GM19395 (cell line): ENCODE results near the gene FADS1.

Source experiments
- ATAC-seq: cut with Tn5 transposase; IDR thresholded peaks from one replicate; pipeline ENCODE4 v1.9.1; 2021; ENCODE audit warnings: mild to moderate bottlenecking, moderate library complexity; ENCODE audit not compliant: unreplicated experiment

Gene FADS1

GRCh38 chr11:61778920-61779650 lies 37.7 kb downstream of the FADS1 start:
- no peak for ATAC-seq

GRCh38 chr11:61778357-61778886 lies 38.4 kb downstream of the FADS1 start:
- ATAC-seq: no peak

DNA sequence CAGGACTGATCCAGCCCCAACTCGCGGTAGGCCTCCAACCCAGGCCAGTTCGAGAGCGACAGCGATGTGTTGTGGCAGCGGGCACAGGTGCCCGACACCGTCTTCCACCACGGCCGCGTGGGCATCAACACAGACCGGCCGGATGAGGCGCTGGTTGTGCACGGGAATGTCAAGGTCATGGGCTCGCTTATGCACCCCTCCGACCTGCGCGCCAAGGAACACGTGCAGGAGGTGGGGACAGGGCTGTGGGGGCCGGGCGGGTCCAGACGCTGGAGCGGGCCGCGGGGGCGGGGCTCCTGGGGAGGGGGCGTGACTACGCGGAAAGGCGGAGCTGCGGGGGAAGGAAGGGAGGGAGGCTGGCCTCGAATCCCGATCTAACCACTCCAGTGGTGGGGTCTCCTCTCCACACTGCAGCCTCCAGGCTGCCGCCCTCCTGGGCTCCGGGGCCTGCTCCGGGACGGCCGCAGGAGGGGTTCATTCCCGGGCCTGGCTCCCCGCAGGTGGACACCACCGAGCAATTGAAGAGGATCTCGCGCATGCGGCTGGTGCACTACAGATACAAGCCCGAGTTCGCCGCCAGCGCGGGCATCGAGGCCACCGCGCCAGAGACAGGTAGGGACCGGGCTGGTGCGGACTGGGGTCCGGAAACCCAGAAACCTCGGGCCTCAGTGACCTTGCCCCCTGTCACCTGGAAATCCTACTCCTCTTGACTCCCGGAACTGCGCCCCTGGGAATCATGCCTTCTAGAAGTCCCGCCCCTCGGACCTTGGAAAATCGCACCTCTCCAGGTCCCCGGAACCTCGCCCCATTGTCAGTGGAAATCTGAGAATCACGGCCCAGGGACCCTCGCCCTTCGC lies 39.3 kb downstream of the FADS1 start:
- no peak for ATAC-seq

DNA sequence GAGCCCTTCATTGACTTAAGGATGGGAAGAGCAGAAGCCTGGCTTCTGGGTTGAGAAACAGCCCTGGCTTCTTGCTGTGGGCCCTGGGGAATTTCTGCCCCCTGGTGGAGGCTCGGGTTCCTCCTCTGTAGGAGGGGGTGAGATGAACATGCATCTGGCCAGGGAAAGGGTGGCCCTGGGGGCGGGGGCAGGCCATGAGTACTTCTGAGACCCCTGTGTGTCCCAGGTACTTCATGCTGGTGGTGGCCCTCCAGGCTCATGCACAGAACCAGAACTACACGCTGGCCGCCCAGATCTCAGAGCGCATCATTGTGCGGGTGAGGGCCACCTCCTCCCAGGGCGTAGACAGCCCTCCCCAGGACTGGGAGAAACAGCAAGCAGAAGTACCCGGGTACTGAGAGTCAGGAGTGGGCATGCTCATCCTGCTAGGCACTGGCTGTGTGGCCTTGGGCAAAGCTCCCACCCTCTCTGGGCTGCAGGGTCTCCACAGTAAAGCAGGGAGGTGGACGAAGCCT lies 40.2 kb downstream of the FADS1 start:
- ATAC-seq: peak; percentile 60

DNA sequence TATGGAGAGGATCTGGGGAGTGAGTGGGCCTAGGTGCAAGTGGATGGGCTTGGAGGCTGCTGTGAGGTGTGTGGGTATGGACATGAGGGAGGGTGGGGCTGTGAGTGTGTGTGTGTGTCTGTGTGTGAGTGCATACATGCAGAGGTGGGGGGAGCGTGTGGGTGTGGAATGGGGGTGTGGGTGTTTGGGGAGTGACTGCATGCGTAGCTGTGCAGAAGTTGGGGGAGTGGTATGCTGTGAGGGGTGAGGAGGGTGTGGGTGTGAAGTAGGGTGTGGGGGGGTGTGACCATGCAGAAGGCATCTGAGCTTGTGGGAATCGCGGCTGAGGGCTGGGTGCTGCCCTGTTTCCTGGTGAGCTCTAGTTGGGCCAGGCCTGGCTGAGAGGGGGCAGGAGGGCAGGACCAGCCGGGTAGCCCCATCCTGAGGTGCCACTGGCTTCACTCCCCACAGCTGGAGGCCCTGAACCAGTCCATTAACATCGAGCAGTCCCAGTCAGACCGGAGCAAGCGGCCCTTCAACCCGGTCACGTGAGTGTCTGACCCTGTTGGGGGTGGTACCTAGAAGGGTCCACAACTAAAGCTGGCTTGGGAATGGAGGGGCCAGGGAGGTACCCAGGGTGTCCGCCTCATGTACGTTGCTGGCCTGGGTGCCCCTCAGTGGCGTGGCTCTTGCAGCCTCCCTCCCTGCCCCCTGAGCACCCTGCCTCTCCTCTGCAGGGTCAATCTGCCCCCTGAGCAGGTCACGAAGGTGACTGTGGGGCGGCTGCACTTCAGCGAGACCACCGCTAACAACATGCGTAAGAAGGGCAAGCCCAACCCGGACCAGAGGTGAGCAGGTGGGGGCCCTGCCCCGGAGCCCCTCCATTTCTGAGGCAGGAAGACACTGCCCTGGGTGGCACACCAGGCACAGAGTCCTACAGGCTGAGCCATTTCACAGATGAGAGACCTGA lies 40.9 kb downstream of the FADS1 start:
- no peak for ATAC-seq

DNA sequence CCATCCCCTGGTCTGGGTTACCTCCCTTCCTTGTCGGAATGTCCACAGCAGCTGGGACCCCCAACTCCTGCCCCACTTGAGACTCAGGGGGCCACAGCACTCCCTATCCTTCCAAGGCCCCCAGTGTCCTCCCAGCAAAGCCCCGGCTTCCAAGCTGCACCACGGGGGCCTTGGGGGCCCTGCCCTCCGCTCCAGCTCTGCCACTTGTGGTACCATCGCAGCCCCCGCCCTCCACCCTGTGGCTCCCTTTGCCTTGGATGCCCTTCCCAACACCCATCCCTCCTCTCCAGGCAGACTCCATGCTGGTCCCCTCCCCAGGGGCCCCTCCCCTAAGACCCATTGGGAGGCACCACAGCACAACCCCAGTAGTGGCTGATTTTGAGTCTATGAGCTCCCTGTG lies 41.7 kb downstream of the FADS1 start:
- no peak for ATAC-seq

DNA sequence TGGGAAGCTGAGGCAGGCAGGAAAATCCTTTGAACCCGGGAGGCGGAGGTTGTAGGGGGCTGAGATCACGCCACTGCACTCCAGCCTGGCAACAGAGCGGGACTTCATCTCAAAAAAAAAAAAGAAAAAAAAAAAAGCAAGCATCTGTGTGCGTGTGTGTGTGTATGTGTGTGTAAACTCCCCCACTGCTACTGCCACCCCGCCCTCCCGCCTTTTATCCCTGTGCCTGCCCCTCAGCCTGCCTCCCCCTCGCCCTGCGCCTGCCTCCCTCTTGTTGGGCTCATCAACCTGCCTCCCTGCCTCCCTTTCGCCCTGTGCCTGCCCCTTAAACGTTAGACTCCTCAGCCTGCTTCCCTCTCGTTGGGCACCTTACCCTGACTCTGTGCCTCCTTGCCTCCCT lies 42.4 kb downstream of the FADS1 start:
- no peak for ATAC-seq

DNA sequence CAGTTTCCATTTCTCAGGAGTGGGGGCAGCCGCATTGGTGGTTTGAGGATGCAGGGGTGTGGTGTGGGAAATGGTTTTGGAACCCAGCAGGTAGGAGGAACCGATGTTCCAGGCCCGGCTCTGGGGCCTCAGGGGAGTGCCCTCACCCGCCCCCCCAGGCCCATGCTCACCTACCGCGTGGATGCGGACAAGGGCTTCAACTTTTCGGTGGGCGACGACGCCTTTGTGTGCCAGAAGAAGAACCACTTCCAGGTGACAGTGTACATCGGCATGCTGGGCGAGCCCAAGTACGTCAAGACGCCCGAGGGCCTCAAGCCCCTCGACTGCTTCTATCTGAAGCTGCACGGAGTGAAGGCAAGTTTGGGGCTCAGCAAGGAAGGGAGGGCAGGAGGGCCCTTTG lies 43.0 kb downstream of the FADS1 start:
- ATAC-seq: no peak

DNA sequence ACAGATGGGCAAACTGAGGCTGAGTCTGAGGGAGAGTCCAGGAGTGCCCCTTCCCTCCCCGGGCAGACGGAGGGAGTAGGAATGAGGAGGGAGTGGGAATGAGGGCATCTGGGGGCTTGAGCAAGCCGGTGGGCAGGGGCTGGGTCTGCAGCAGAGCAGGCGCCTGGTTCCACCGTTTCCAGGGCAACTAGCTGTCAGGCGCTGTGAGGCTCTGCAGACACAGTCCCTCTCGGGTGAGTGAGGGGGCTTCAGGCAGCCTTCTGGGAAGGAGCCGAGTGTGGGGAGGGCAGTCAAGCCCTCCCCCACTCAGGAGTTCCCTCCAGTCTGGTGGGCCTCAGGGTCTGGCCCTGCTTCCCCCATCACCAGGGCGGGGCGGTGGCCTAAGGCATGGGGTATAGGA lies 43.4 kb downstream of the FADS1 start:
- ATAC-seq: no peak

GRCh38 chr11:61771985-61772455 lies 44.8 kb downstream of the FADS1 start:
- ATAC-seq: no peak

DNA sequence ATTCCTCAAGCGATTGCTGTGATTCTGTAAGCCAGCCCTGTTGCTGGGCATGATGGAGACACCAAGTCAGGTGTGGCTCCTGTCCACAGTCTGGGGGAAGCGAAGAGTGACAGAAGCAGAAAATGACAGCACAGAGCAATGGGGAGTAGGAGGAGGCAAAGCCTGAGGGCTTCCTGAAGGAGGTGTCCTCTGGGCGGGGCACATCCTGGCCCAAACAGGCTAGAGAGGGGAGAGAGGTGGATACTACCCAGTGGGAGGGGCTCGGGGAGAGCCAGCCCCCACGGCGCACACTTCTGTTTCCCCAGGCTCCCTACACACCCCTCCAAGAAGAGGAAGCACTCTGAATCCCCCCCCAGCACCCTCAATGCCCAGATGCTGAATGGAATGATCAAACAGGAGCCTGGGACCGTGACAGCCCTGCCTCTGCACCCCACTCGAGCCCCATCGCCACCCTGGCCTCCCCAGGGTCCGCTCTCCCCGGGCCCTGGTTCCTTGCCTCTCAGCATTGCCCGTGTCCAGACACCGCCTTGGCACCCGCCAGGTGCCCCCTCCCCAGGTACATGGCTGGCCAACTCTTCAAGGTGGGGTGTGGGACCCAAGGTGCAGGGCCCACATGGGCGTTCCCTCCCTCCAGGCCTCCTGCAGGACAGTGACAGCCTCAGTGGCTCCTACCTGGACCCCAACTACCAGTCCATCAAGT lies 45.5 kb downstream of the FADS1 start:
- no peak for ATAC-seq

DNA sequence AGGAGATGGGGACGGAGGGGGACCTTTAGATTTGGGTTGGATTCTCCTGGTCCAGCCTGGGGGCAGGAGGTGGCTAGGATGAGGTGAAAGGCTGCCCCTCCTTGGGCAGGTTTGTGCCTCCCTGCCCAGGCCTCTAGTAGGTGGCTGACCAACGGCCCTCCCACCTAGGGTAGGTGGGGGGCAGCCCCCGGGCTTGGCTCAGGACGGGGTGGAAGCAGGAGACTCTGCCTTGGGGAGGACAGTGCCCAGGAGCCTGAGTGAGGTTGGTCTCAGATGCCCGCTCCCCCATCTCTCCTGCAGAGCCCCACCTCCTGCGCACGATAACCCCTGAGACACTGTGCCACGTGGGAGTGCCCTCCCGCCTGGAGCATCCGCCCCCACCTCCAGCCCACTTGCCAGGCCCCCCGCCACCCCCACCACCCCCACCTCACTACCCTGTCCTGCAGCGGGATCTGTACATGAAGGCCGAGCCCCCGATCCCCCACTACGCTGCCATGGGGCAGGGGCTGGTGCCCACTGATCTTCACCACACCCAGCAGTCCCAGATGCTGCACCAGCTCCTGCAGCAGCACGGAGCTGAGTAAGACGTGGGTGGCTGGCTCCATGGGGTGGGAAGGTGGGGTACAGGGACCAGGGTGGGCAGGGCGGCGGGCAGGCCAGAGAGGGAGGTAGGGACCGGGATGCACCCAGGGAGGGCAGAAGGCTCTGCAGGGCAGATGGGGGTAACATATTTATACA lies 46.7 kb downstream of the FADS1 start:
- ATAC-seq: no peak

GRCh38 chr11:61769169-61769920 lies 47.5 kb downstream of the FADS1 start:
- ATAC-seq: no peak

DNA sequence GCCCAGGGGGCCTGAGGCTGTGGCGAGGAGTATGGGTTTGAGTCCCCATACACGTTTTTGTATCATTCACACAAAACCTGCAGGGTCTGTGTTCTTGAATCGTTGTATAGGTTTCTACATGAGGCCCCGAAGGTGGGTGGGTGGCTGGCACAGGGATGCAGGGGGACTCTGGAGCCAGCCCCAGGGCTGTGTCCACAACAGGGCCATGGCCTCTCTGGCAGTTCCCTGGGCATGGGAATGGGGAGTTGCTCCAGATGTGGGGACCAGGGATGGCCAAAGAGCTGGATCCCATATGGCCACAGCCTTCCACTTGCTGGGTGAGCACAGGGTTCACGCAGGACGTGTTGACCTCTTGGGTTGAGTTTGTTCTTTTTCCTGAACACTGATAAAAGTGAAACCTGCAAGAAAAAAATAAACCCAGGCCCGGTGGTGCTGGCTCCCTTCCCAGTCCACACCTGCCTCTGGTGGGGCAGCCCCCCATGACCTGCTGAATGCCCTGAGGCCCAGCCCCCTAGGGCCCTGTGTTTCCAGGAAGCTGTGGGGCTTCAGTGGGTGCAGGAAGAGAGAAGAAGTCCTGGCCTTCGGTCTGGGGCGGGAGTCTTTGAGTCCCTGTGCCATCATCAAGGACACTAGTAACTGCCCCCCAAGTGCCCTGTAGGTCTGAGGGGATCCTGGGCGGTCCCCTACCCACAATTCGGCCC lies 48.3 kb downstream of the FADS1 start:
- no peak for ATAC-seq

DNA sequence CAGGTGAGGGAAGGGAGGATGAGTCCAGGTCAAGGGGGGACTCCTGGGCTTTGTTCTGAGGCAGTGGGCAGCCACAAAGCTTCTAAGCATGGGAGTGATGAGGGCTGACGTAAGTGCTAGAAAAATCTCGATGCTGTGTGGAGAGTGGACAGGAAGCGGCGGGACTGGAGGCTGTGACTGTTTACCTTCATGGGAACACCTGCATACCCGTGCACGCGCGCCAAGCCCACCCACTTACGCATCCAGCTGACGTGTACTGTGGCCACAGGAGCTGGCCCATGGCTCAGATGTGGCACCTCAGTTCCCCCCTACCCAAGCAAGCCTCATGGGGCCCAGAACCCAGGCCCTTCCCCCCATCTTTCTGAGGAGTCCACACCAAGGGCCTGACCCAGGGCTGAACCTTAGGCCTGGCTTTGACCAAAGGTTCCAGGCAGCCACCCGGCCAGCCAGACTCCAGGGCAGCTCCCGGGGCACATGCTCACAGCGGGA lies 50.4 kb downstream of the FADS1 start:
- ATAC-seq: no peak

- no peak for ATAC-seq
Observed at GRCh38 chr11:61765550-61766253, 51.1 kb downstream of the FADS1 start.

DNA sequence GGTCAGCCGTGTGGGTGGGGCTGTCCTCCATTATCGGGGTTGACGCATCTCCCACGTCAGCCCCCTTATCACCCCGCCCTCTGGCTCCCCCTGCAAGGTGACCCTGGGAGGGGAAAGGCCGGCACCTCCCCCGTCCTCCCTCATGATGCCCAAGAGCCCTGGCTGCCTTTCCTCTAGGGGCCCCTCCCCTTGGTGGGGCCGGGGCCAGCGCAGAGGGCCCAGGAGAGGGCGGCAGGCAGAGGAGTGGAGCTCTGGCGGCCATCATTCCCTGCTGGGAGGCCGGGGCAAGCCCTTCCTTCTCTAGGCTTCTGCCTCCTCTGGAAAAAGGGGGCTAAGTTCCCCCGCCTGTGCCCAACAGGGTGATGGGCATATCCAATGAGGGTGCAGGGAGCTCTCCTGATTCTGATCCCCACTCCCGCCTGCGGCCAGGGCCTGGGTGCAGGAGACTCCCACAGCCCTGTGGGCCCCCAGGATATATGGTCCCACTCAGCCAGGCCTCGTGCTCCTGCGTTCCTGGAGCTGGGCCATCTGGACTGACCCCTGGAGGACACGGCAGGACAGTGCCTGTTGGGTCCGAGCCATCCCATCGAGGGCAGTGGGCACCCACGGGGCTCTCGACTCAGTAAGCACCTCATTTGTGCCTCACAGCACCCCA lies 52.1 kb downstream of the FADS1 start:
- no peak for ATAC-seq
